Heart right ventricle (tissue), 16 donors: Measurements from ENCODE around the gene SGCA. TPM values are rescaled to one million over a fixed set of nuclear protein-coding genes. Genes with fewer than 3 reads are reported as not detected.

Source experiments
- ATAC-seq, 8 donors: fragments of 200-7000 bp; cut with Tn5 transposase; one replicate each; pipeline ENCODE4 v1.9.1; 2020; ENCODE audit warnings: mild to moderate bottlenecking in 8 of 8, moderate library complexity in 8 of 8, moderate number of reproducible peaks in 1 of 8
- DNase-seq, 2 donors: peaks; one replicate each; pipeline ENCODE4 v3.0.0-alpha.2; 2020
- H3K27ac ChIP-seq, 10 donors: fragments of 200-600 bp; sonication (generic) in 2 of 10; one replicate each; pipeline versions ENCODE4 v1.5.0 to v1.8.0; 2020 to 2022; ENCODE audit warnings: mild to moderate bottlenecking in 3 of 10
- H3K27me3 ChIP-seq, 7 donors: fragments of 200-600 bp; one replicate each; pipeline ENCODE4 v1.8.0; 2021 to 2022; ENCODE audit warnings: mild to moderate bottlenecking in 2 of 7
- H3K36me3 ChIP-seq, 9 donors: fragments of 200-600 bp; sonication (generic) in 1 of 9; one replicate each; pipeline versions ENCODE4 v1.5.0 to v1.8.0; 2020 to 2022; ENCODE audit warnings: mild to moderate bottlenecking in 2 of 9
- H3K4me1 ChIP-seq, 9 donors: fragments of 200-600 bp; sonication (generic) in 1 of 9; one replicate each; pipeline versions ENCODE4 v1.5.0 to v1.8.0; 2020 to 2022; ENCODE audit warnings: mild to moderate bottlenecking in 4 of 9
- H3K4me3 ChIP-seq, 10 donors: fragments of 200-600 bp; sonication (generic) in 2 of 10; one replicate each; pipeline versions ENCODE4 v1.5.0 to v1.8.0; 2020 to 2022; ENCODE audit warnings: mild to moderate bottlenecking in 7 of 10, moderate library complexity in 2 of 10
- H3K9me3 ChIP-seq, 11 donors: fragments of 200-600 bp in 10 of 11; sonication (generic) in 2 of 11; one replicate each; pipeline versions ENCODE4 v1.5.0 to v1.8.0; 2013 to 2022; ENCODE audit warnings: mild to moderate bottlenecking in 2 of 11, control low read depth in 1 of 11, moderate library complexity in 1 of 11
- CTCF ChIP-seq, 9 donors: fragments of 200-600 bp; sonication (generic) in 2 of 9; IDR thresholded peaks; one replicate each; pipeline versions ENCODE4 v1.5.0 to v1.8.0; 2021 to 2022; ENCODE audit warnings: antibody characterized with exemption in 9 of 9, mild to moderate bottlenecking in 5 of 9, moderate library complexity in 1 of 9
- whole genome bisulfite sequencing, 2 donors: extraction: QIAGEN DNeasy Blood & Tissue Kit; methylation state at CpG; one replicate each; pipeline ENCODE4 v1.1.7; 2013; ENCODE audit warnings: inconsistent platforms in 1 of 2; 5-methylcytosine and 5-hydroxymethylcytosine counted together
- intact Hi-C, 10 donors: fragments of 100-400 bp; cut with DNase I; formaldehyde crosslinking; loops; one replicate each; pipeline versions ENCODE4 v1.11.1 to v1.14.2; 2022
- polyA plus RNA-seq, 2 donors: library from polyadenylated mRNA; stranded (reverse); fragments of 200-250 nt; gene quantifications; one replicate each; pipeline ENCODE4 v1.2.3, GENCODE V29; 2013
- total RNA-seq, 10 donors: library from RNA; stranded (reverse); fragmentation: NEBNext Ultra II Directional in 3 of 10; extraction: Animal tissue kit (Norgen Biotek cat#: 25700) in 3 of 10; gene quantifications; one replicate each; pipeline versions ENCODE4 v1.2.1 to v1.2.4, GENCODE V29; 2021 to 2023
- donor health status: Arrhythmogenic right ventricular cardiomyopathy.
- donor health status: ischemic (EF 13 %, LVEDD 7.1; RV severe dilation, severe dysfunction).
- donor health status: healthy with polysubstance abuse.
- donor health status: DM: no; HTN: yes; CAD: no.
- donor health status: DM: no; HTN: no; CAD: no.
- donor health status: ischemic (EF 25% LVEDD 6.9; RV normal size, moderate dysfunction).
- donor health status: ischemic (EF 25% LVEDD 5.7; RV mildly dilated, moderate dysfunction).
- donor health status: healthy.
- donor health status: DM: yes; HTN: yes; CAD: no.
- donor health status: Ischemic cardiomyopathy.
- donor health status: ischemic (EF 35%, LVEDD 5.7; RV mildly dilated, moderate dysfunction).
- donor health status: nonischemic (EF 11% LVEDD 7.7; RV severe dilation, severe dysfunction).
- donor health status: DM: yes; HTN: yes; CAD: no.
- donor health status: PGD.
- donor health status: ischemic (EF 29% LVEDD 5.4; RV normal size, mild dysfunction).
- donor health status: nonischemic (EF 23%, LVEDD 6.1; RV moderate dilation, normal function).

The SGCA gene
- total and polyA plus RNA-seq, 12 donors, result 136 to 314 (median 158) TPM

GRCh38 chr17:50129728-50130558 lies 35.9 kb upstream of the SGCA start, which contains the start of gene SAMD14:
Gene SAMD14 (minus strand): TSS chr17:50130160. CDS start chr17:50124959, 5,201 bp downstream.
- Histone ChIP-seq H3K27ac (peak within 1 kb of the TSS in 5 of 10 donors; percentile 17 to 52 (median 34)), H3K4me1 (peaks cover 14 to 70% (median 46%) of the 10 kb centered on the region in 9 donors), H3K4me3 (peak within 1 kb of the TSS; percentile 33 to 58 (median 55)), H3K9me3 (no peaks in the 10 kb centered on the region), H3K36me3 (peaks cover 0 to 19% (median 4%) of the 10 kb centered on the region in 9 donors), H3K27me3 (peaks cover 0 to 40% (median 0%) of the 10 kb centered on the region in 7 donors)
- peak in 6 of 8 donors; percentile 4 to 47 (median 28) for ATAC-seq
- WGBS, 2 donors, result 2% methylated on average over 45 to 63 of the region's 84 CpGs
- intact Hi-C loops, result loop anchor here in 1 of 10 donors (5.0 kb wide), 1 partner anchor 47 kb away; no protein-coding TSS in a partner anchor
- TF ChIP-seq CTCF (IDR thresholded peaks at IDR 0.05), result no peak
- peak in 1 of 2 donors; percentile 49 for DNase-seq

- H3K36me3 ChIP-seq, result peaks cover 0 to 27% (median 12%) of the 10 kb centered on the region in 9 donors
- H3K4me1 ChIP-seq, result peaks cover 14 to 70% (median 46%) of the 10 kb centered on the region in 9 donors
- WGBS, 2 donors, result 53 to 57% methylated on average over 18 to 19 of the region's 19 CpGs
- H3K27me3 ChIP-seq, result peaks cover 0 to 38% (median 0%) of the 10 kb centered on the region in 7 donors
- H3K4me3 ChIP-seq, result peak overlapping the region in 9 of 10 donors; percentile 35 to 58 (median 56)
- no peak for DNase-seq
- ATAC-seq, result peak in 4 of 8 donors; percentile 9 to 37 (median 30)
- peak overlapping the region in 1 of 10 donors; percentile 15 for H3K27ac ChIP-seq
- intact Hi-C loops, result loop anchor here in 1 of 10 donors (5.0 kb wide), 1 partner anchor 47 kb away; no protein-coding TSS in a partner anchor
- no peaks in the 10 kb centered on the region for H3K9me3 ChIP-seq
- no peak for TF ChIP-seq CTCF (IDR thresholded peaks at IDR 0.05)
Measured at GRCh38 chr17:50130559-50131305, 35.1 kb upstream of the SGCA start.

- H3K4me1 ChIP-seq, result peaks cover 14 to 70% (median 46%) of the 10 kb centered on the region in 9 donors
- intact Hi-C loops, result loop anchor here in 1 of 10 donors (5.0 kb wide), 1 partner anchor 45 kb away; no protein-coding TSS in a partner anchor
- H3K36me3 ChIP-seq, result peaks cover 0 to 42% (median 26%) of the 10 kb centered on the region in 9 donors
- H3K4me3 ChIP-seq, result no peak overlapping the region
- no peak for TF ChIP-seq CTCF (IDR thresholded peaks at IDR 0.05)
- H3K27ac ChIP-seq, result peak overlapping the region in 9 of 10 donors; percentile 25 to 90 (median 77)
- H3K27me3 ChIP-seq, result peaks cover 0 to 29% (median 0%) of the 10 kb centered on the region in 7 donors
- DNase-seq (no peak), ATAC-seq (no peak)
- no peaks in the 10 kb centered on the region for H3K9me3 ChIP-seq
- 84 to 88% methylated on average over 6 of the region's 6 CpGs for WGBS, 2 donors
Measured at GRCh38 chr17:50132104-50132794, 33.6 kb upstream of the SGCA start.
